Erythroblast (primary cell): ENCODE results near the gene GBGT1.

Source experiments
- DNase-seq, 2 experiments: peaks; one replicate each; lab custom pipeline; 2025; lab: John Stamatoyannopoulos, UW
- GATA1 ChIP-seq: IDR thresholded peaks from 2 replicates; pipeline ENCODE4 v1.6.1; 2011; ENCODE audit warnings: low read depth, mild to moderate bottlenecking, control low read depth, low read length, moderate library complexity
- POLR2A ChIP-seq: IDR thresholded peaks from 2 replicates; pipeline ENCODE4 v1.6.1; 2011; ENCODE audit warnings: mild to moderate bottlenecking, low read length

The GBGT1 gene

DNA sequence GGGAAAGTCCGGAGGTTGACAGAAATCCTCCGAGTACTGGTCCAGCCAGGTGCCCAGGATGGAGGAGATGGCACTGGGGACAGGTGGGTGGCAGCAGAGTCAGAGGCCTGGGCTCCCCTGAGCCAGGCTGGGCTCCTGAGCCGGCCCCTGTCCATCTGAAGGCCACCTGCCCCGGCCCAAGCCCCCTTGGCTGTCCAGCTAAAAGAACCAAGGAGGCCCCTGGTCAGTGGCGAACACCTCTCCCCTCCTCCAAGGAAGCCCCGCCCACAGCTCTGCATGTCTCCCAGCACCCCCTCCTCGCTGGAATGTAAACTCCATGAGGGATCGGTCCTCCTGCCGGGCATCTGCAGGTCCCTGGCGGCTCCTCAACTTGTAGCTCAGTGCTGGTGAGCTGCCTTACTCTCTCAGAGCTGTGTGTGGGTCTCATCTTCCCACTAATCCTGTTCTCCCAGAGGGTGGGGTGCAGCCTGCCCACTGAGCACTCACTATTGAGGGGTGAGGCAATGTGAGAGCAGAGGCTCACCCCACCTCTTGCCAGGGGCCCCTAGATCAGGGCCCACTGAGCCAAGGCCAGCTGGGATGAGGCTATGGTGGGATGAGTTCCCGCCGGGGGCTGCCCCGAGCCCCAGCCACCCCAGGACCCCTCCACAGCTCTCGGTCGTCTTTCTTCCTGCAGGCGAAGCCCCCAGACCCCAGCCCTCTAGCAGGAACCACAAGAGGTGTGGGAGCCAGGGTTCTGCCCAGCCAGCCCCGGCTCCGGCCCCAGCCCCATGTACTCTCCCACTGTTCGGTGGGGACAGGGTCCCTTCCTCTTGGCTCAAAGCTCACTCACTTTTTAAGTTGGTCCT is 54.7 kb downstream of the GBGT1 start:
- no peak for DNase-seq
- TF ChIP-seq GATA1 (no peak), POLR2A (no peak)

DNA sequence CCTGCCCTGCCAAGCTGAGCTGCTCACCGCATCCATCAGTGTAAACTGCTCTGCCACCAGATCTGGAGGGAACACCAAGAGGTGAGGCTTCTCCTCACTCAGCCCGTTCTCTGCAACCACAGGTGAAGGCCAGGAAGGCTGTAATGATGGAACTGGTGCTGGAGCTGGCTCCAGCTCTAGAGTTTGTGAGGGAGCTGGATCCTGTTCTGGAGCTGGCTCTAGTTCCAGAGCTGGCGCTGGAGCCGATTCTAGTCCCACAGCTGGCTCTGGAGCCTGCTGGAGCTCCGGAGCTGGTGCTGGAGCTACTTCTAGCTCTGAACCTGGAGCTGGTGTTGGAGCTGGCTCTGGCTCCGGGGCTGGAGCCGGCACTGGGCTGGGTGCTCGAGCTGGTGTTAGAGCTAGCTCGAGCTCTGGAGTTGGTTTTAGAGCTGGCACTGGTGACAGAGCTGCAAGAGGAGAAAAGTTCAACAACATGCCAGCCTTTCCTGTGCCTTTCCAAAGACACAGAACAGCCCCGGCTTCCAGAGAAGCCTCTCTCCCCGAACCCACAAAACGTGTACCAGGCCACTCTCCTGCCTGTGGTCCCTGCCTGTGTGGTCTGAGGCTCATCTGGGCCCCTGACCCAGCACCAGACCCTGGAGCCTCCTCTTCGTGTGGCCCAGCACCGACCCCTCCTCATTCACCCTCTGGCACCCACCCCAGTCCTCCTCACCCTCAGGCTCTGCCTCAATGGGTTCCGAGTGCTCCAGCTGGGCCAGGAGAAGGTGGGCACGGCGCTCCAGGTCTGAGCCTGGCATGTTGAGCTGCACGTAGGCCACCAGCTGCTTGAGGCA is 55.5 kb downstream of the GBGT1 start:
- TF ChIP-seq GATA1 (no peak), POLR2A (no peak)
- DNase-seq: peak in 1 of 2 experiments; percentile 18

DNA sequence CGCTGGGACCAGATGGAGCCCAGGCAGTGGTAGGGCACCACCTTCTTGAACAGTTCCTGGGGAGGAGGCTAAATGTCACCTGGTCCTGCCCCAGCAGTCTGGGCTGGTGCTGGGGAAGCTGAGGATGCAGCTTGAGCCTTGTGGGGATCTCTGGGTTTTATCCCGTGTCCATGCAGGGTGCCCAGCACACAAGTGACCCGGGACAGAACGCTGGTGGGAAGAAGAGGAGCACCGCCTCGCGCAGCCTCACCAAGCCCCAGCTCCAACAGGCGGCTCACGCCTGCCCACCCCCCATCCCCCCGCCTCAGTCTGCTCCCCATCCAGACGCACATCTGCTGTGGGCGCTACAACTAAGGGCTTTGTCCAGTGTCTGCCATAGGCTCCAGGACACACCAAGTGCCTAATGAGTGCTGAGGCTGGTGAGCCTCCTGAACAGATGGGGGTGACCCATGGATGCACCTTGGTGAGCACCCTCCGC is 56.4 kb downstream of the GBGT1 start:
- no peak for TF ChIP-seq POLR2A
- TF ChIP-seq GATA1: no peak
- DNase-seq: no peak

DNA sequence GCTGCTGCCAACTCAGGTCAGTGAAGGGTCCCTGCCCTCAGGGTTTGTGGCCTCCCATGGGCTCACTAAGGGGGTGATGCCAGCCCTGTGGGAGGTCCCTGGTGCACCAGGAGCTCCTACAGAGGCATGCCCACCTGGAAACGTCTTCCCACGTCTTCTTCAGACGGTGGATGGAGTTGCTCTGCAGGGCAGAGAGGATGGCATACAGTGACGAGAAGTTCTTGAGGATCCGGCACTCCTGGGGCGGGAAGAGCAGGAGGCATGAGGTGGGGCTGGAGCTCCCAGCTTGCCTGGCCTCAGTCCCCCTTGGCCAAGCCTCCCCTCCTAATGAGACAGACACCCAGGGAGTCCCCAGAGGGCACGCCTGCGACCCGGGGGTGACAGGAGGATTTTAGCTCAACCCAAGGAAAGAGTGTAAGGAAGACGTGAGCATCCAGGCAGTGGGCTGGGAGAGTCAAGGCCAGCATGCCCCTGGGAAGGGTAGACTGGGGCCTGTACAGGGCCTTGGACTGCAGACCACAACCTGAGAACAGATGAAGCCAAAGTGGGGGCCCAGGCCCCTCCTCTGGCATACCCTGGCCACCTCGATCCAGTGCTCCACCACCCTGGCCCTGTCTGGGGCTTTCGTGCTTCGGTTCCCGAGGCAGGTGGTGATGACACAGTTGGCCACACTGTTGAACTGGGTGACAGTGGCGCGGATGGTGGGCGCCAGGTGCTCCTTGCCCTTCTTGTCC is 57.0 kb downstream of the GBGT1 start:
- DNase-seq: no peak
- no peak for TF ChIP-seq GATA1
- TF ChIP-seq POLR2A: no peak

DNA sequence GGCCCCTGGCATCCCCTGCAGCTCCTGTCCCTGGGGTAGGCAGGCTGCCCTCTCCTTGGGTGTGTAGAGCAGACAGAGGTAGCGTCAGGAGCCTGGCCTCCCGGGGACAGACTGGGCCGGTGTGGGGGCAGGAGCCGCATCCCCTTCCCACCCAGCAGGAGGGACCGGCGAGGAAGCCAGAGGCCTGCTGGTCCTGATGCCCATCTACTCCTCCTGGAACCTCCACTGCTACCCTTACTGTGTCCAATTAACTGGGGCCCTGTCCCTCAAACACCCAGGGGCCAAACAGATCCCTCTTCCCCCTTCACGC is 58.3 kb downstream of the GBGT1 start:
- DNase-seq: no peak
- TF ChIP-seq GATA1 (no peak), POLR2A (no peak)

DNA sequence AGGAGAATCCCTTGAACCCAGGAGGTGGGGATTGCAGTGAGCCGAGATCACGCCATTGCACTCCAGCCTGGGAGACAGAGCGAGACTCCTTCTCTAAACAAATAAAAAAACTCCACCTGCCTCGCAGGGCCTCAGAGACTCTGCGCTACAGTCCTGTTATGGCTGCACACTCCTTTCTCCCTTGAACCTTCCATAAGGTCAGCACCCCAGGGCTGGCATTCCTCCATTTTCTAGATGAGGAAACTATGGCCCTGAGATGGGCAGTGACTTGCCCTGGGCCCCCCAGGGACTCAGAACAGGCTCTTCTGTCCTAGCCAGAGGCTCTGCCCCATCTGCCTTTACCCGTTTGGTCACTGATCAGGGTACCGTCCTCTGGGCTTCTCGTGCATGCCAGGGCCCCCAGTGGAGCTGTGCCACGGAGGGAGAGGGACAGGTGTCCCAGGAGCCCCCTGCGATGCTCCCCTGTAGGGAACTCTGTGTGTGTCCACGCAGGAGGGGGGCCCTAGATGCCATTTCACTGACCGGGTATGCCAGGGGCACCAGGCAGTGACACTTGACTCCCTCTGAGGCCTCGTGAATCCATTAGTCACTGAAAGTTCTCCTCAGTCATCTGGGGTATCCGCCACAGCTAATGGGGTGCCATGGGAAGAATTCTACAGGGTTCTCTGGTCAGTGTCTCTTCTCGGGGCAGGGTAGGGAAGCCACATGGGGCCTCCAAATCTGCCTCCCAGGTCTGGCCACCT is 58.8 kb downstream of the GBGT1 start:
- DNase-seq: no peak
- TF ChIP-seq GATA1 (no peak), POLR2A (no peak)

DNA sequence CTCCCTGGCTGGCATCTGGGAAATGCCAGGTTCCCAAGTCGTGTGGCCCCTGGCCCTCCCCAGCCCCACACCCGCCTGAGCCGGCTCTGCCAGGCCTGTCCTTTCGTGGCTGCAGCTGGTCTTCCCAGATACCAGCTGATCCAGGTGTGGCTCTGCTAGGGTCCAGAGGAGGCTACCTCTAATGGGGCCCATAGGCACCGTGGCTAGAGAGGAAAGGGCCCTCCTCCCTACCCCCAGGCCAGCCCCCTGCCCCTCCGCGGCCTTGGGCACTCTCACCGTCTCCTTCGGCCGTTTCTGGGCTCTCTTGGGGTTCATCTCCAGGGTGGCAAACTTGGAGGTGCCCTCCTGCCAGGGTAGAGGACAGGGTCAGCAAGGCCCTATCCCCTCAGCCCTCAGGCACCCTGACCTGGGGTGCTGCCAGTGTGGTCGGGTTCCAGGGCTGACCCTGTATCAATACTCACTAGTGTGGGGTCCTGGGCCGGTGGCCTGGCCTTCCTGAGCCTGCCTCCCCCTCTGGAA is 59.7 kb downstream of the GBGT1 start:
- TF ChIP-seq POLR2A (no peak), GATA1 (no peak)
- DNase-seq: no peak

DNA sequence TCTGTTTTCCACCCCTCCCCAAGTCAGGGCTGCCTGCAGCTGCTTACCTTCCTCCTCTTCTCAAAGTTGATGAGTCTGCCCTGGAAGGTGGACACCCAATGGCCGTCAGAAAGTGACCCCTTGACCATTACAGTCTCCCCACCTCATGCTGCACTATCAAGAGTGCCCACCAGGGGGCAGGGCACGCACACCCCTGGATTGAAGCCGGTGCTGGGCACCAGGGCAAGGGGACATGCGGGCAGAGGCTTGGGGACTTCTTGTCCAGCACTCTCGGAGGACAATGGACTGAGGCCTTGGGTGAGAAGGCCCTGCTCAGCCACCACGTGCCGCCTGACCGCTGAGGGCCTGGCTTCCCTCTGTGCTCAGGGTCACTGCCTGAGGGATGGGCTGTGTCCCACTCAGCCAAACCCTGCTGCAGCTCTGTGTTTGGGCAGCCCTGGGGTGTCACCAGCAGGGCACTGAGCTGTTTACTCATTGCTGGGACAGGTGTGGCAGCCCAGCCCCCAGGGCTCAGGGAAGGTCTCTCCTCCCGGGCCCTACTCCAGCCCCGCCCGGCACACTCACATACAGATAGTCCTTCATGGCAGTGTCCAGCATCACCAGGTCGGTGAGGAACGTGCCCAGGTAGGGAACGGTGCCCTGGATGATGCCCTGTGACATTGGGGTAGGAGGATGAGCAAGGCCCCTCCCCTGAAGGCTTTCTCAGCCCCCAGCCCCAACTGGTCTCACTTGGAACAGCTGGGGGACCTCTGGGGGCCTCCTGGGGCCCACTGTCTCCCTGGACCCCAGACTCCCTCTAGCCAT is 60.3 kb downstream of the GBGT1 start:
- TF ChIP-seq POLR2A: no peak
- TF ChIP-seq GATA1: no peak
- DNase-seq: peak; percentile 56 to 76
